SK-N-SH (cell line): ENCODE measurements around the gene ADAM29.
"Not testable (repeated sequence)": the region's sequence is repeated elsewhere in the genome, so short reads cannot be mapped to it uniquely, and the experiment has no call there.

ENCODE experiments used
- CHD2 ChIP-seq: fragments of 150-350 bp; IDR thresholded peaks from 2 replicates; pipeline ENCODE4 v1.6.1; 2018; ENCODE audit warnings: low read length; ENCODE audit not compliant: partially characterized antibody
- CTCF ChIP-seq: fragments of 200-600 bp; sonication (generic); IDR thresholded peaks from 2 replicates; pipeline ENCODE4 v1.6.1; 2017; ENCODE audit warnings: antibody characterized with exemption, mild to moderate bottlenecking, moderate library complexity
- EZH2phosphoT487 ChIP-seq: fragments of 200-600 bp; sonication (generic); IDR thresholded peaks from 2 replicates; pipeline ENCODE4 v1.6.1; 2017; ENCODE audit warnings: low read depth, mixed run types, mild to moderate bottlenecking, antibody characterized with exemption, moderate library complexity, borderline replicate concordance
- GATA2 ChIP-seq: sonication (generic); formaldehyde crosslinking; IDR thresholded peaks from 2 replicates; pipeline ENCODE4 v1.5.0; 2020; ENCODE audit warnings: mild to moderate bottlenecking, missing genetic modification reagents
- NFIC ChIP-seq: IDR thresholded peaks from 2 replicates; pipeline ENCODE4 v1.4.0; 2012; ENCODE audit warnings: borderline replicate concordance
- PBX3 ChIP-seq: IDR thresholded peaks from 2 replicates; pipeline ENCODE4; 2012
- RAD21 ChIP-seq: IDR thresholded peaks from 2 replicates; pipeline ENCODE4 v1.6.1; 2012; ENCODE audit warnings: mild to moderate bottlenecking, low read length
- RCOR1 ChIP-seq: fragments of 150-350 bp; IDR thresholded peaks from 2 replicates; pipeline ENCODE4 v1.6.1; 2017; ENCODE audit warnings: antibody characterized with exemption, low read length
- TCF12 ChIP-seq: IDR thresholded peaks from 2 replicates; pipeline ENCODE4 v1.4.0; 2012

- not testable (repeated sequence) for TF ChIP-seq RAD21, TCF12, CTCF, EZH2phosphoT487, PBX3, RCOR1, GATA2, NFIC, CHD2
Observed at GRCh38 chr4:174983870-174984269, 65.7 kb downstream of the ADAM29 start.
